ENCODE data around the gene GPR143.

GPR143 gene

GRCh38 chrX:9707306-9708033, 58.2 kb downstream of the GPR143 start:
- Histone ChIP-seq H3K4me1 (ENCODE audit: insufficient read depth, insufficient read length) (no peaks in the 10 kb centered on the region), H3K4me3 (ENCODE audit: insufficient read length, low read depth) (no peak overlapping the region), H3K9ac (ENCODE audit: insufficient read length, low read depth) (no peak overlapping the region), H3K9me3 (ENCODE audit: insufficient read depth, low read length) (peaks cover 12% of the 10 kb centered on the region; the same call in 1 of the 2 replicates), H3K36me3 (ENCODE audit: insufficient read depth, insufficient read length, low read length) (peaks cover 61% of the 10 kb centered on the region), H3K27me3 (ENCODE audit: insufficient read depth, insufficient read length) (no peaks in the 10 kb centered on the region)
- TF ChIP-seq YY1 (IDR thresholded peaks at IDR 0.05; ENCODE audit: insufficient read depth, insufficient read length) (no peak), SUZ12 (IDR thresholded peaks at IDR 0.05; ENCODE audit: extremely low read depth, insufficient read depth, insufficient read length) (no peak), ZNF274 (IDR thresholded peaks at IDR 0.05; ENCODE audit: low read depth, low read length) (no peak)
- no peak for DNase-seq (ENCODE audit: low read depth, low spot score)

DNA sequence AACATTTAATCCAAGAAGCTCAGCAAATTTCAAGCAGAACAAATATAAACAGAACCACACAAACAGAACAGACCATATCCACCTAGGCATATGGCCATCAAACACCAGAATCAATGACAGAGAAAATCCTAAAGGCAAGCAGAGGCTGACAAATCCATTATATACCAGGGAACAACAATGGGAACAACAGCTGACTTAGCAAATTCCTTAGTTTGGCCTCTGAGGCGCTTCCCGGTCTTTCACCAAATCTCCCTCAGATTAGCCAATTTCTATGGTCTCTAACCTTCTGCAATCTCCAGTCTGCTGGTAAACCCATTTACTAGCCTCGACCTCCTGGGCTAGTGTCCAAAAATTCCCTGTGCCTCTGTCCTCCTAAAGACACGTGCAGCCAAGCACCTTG, 59.2 kb downstream of the GPR143 start:
- H3K9me3 ChIP-seq (ENCODE audit: insufficient read depth, low read length): peaks cover 2% of the 10 kb centered on the region; the same call in 1 of the 2 replicates
- DNase-seq (ENCODE audit: low read depth, low spot score): no peak
- H3K36me3 ChIP-seq (ENCODE audit: insufficient read depth, insufficient read length, low read length): peaks cover 61% of the 10 kb centered on the region
- no peaks in the 10 kb centered on the region for H3K27me3 ChIP-seq (ENCODE audit: insufficient read depth, insufficient read length)
- no peak overlapping the region for H3K9ac ChIP-seq (ENCODE audit: insufficient read length, low read depth)
- H3K4me3 ChIP-seq (ENCODE audit: insufficient read length, low read depth): no peak overlapping the region
- TF ChIP-seq YY1 (IDR thresholded peaks at IDR 0.05; ENCODE audit: insufficient read depth, insufficient read length): no peak
- TF ChIP-seq ZNF274 (IDR thresholded peaks at IDR 0.05; ENCODE audit: low read depth, low read length): no peak
- TF ChIP-seq SUZ12 (IDR thresholded peaks at IDR 0.05; ENCODE audit: extremely low read depth, insufficient read depth, insufficient read length): no peak
- H3K4me1 ChIP-seq (ENCODE audit: insufficient read depth, insufficient read length): no peaks in the 10 kb centered on the region

DNA sequence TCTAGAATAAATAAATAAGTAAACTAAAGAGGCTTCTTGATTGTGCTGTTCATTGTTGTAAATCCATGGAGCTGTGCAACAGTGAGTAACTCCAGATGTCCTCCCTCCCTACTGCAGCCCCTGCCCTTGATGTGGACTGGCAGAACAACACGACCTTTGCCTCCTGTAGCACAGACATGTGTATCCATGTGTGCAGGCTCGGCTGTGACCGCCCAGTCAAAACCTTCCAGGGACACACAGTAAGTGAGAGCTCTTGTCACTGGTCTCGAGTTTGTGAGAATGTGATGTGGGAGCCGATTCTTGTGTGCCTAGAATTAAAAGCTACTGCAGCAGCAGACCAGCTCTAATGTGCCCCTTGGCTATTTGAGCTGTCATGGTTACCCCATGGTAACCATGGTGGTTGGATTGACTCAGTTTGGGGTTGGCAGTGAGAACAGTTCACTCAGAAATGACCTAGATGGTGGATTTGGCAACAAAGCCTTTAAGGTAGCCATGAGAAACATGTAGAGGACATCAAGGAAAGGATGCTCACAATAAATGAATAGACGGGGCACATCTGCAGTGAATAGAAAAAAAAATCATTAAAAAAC, 60.7 kb downstream of the GPR143 start:
- Histone ChIP-seq H3K4me3 (ENCODE audit: insufficient read length, low read depth) (no peak overlapping the region), H3K4me1 (ENCODE audit: insufficient read depth, insufficient read length) (no peaks in the 10 kb centered on the region), H3K36me3 (ENCODE audit: insufficient read depth, insufficient read length, low read length) (peaks cover 59% of the 10 kb centered on the region), H3K9ac (ENCODE audit: insufficient read length, low read depth) (no peak overlapping the region), H3K27me3 (ENCODE audit: insufficient read depth, insufficient read length) (no peaks in the 10 kb centered on the region), H3K9me3 (ENCODE audit: insufficient read depth, low read length) (no peaks in the 10 kb centered on the region)
- DNase-seq (ENCODE audit: low read depth, low spot score): no peak
- TF ChIP-seq SUZ12 (IDR thresholded peaks at IDR 0.05; ENCODE audit: extremely low read depth, insufficient read depth, insufficient read length): no peak
- TF ChIP-seq YY1 (IDR thresholded peaks at IDR 0.05; ENCODE audit: insufficient read depth, insufficient read length): no peak
- no peak for TF ChIP-seq ZNF274 (IDR thresholded peaks at IDR 0.05; ENCODE audit: low read depth, low read length)

DNA sequence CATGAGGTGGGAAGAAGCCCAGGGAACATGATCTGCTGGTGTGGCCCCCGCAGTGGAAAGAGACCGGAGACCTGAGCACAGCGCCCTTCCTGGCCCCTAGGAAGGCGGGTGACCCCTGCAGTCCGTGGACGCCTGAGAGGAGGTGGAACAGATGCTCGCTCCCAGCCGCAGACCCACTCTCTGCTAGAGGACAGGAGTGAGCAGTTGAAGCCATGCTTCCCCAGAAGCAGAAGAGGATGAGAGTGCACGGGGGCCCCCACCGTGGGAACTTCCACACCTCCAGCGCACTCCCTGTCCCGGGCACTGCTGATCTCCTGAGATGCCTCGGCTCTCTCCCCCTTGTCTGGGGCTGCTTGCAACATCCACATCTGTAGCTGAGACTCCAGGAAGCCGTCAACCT, 62.2 kb downstream of the GPR143 start:
- H3K36me3 ChIP-seq (ENCODE audit: insufficient read depth, insufficient read length, low read length): peaks cover 59% of the 10 kb centered on the region
- H3K4me1 ChIP-seq (ENCODE audit: insufficient read depth, insufficient read length): no peaks in the 10 kb centered on the region

DNA sequence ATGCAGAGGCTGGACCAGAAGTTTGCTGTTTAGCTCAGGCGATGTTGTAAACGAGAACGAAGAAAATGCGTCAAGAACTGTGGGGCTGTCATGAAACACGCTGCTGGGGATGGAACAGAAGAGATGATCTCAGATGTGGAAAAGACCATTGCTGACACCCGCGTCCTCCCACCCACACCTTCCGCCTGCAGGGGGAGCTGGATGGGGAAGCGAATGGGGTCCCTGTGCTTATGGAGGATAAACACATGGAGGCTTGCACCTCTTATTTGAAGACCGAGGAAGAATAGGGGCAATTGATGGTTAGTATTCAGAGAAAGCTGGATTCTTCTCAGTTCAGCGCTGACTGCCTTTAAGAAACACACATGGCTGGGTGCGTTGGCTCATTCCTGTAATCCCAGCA, 63.9 kb downstream of the GPR143 start:
- H3K36me3 ChIP-seq (ENCODE audit: insufficient read depth, insufficient read length, low read length): peaks cover 64% of the 10 kb centered on the region

More for the DNA sequence above, 62.2 kb downstream of the GPR143 start:
- Histone ChIP-seq H3K9ac (ENCODE audit: insufficient read length, low read depth) (no peak overlapping the region), H3K9me3 (ENCODE audit: insufficient read depth, low read length) (no peaks in the 10 kb centered on the region), H3K27me3 (ENCODE audit: insufficient read depth, insufficient read length) (no peaks in the 10 kb centered on the region), H3K4me3 (ENCODE audit: insufficient read length, low read depth) (no peak overlapping the region)
- TF ChIP-seq SUZ12 (IDR thresholded peaks at IDR 0.05; ENCODE audit: extremely low read depth, insufficient read depth, insufficient read length): no peak
- TF ChIP-seq ZNF274 (IDR thresholded peaks at IDR 0.05; ENCODE audit: low read depth, low read length): no peak
- no peak for TF ChIP-seq YY1 (IDR thresholded peaks at IDR 0.05; ENCODE audit: insufficient read depth, insufficient read length)
- DNase-seq (ENCODE audit: low read depth, low spot score): no peak

DNA sequence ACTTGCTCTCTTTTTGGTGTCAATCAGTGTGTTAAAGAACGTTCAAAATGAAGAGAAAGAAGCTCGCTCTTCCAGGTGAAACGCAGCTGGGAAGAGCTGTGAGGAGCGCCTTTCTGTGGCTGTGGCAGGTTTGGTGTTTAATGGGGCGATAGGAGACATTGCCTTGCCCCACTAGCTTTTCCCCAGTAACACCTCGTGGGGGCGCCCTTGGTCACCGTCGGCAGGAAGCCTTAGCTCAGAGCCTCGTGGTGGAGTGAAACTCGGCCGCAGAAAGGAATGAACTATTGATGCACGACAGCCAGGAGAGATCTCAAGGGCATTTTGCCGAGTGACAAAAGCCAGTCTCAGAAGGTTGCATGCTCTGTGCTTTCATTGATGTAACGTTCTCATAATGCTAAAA, 65.1 kb downstream of the GPR143 start:
- Histone ChIP-seq H3K4me3 (ENCODE audit: insufficient read length, low read depth) (no peak overlapping the region), H3K27me3 (ENCODE audit: insufficient read depth, insufficient read length) (no peaks in the 10 kb centered on the region), H3K9me3 (ENCODE audit: insufficient read depth, low read length) (no peaks in the 10 kb centered on the region), H3K36me3 (ENCODE audit: insufficient read depth, insufficient read length, low read length) (peaks cover 64% of the 10 kb centered on the region), H3K9ac (ENCODE audit: insufficient read length, low read depth) (no peak overlapping the region), H3K4me1 (ENCODE audit: insufficient read depth, insufficient read length) (no peaks in the 10 kb centered on the region)
- no peak for DNase-seq (ENCODE audit: low read depth, low spot score)
- TF ChIP-seq SUZ12 (IDR thresholded peaks at IDR 0.05; ENCODE audit: extremely low read depth, insufficient read depth, insufficient read length) (no peak), ZNF274 (IDR thresholded peaks at IDR 0.05; ENCODE audit: low read depth, low read length) (no peak)

More for the DNA sequence above, 63.9 kb downstream of the GPR143 start:
- H3K9me3 ChIP-seq (ENCODE audit: insufficient read depth, low read length): no peaks in the 10 kb centered on the region
- H3K9ac ChIP-seq (ENCODE audit: insufficient read length, low read depth): no peak overlapping the region
- H3K4me1 ChIP-seq (ENCODE audit: insufficient read depth, insufficient read length): no peaks in the 10 kb centered on the region
- H3K4me3 ChIP-seq (ENCODE audit: insufficient read length, low read depth): no peak overlapping the region
- TF ChIP-seq SUZ12 (IDR thresholded peaks at IDR 0.05; ENCODE audit: extremely low read depth, insufficient read depth, insufficient read length) (no peak), YY1 (IDR thresholded peaks at IDR 0.05; ENCODE audit: insufficient read depth, insufficient read length) (no peak), ZNF274 (IDR thresholded peaks at IDR 0.05; ENCODE audit: low read depth, low read length) (no peak)
- DNase-seq (ENCODE audit: low read depth, low spot score): no peak
- no peaks in the 10 kb centered on the region for H3K27me3 ChIP-seq (ENCODE audit: insufficient read depth, insufficient read length)

GRCh38 chrX:9698576-9698975, 67.1 kb downstream of the GPR143 start:
- Histone ChIP-seq H3K9ac (ENCODE audit: insufficient read length, low read depth) (no peak overlapping the region), H3K27me3 (ENCODE audit: insufficient read depth, insufficient read length) (no peaks in the 10 kb centered on the region), H3K9me3 (ENCODE audit: insufficient read depth, low read length) (no peaks in the 10 kb centered on the region), H3K4me1 (ENCODE audit: insufficient read depth, insufficient read length) (no peaks in the 10 kb centered on the region), H3K36me3 (ENCODE audit: insufficient read depth, insufficient read length, low read length) (peaks cover 67% of the 10 kb centered on the region), H3K4me3 (ENCODE audit: insufficient read length, low read depth) (no peak overlapping the region)
- TF ChIP-seq SUZ12 (IDR thresholded peaks at IDR 0.05; ENCODE audit: extremely low read depth, insufficient read depth, insufficient read length) (no peak), ZNF274 (IDR thresholded peaks at IDR 0.05; ENCODE audit: low read depth, low read length) (no peak), YY1 (IDR thresholded peaks at IDR 0.05; ENCODE audit: insufficient read depth, insufficient read length) (no peak)
- DNase-seq (ENCODE audit: low read depth, low spot score): no peak
